HFFc6 (cell line): ENCODE results near the gene FRY. TPM values are rescaled to one million over a fixed set of nuclear protein-coding genes. Genes with fewer than 3 reads are reported as not detected.

ENCODE experiments used
- DNase-seq: peaks from one replicate; pipeline ENCODE4 v3.0.0-alpha.2; 2018
- H3K27ac Mint-ChIP-seq: 2 replicates; pipeline ENCODE4 v1.8.0; 2020; ENCODE audit warnings: mild to moderate bottlenecking, mixed read lengths
- H3K27me3 Mint-ChIP-seq: 2 replicates; pipeline ENCODE4 v1.8.0; 2021; ENCODE audit warnings: mild to moderate bottlenecking, moderate library complexity, mixed read lengths; ENCODE audit not compliant: insufficient read depth
- H3K36me3 Mint-ChIP-seq: 2 replicates; pipeline ENCODE4 v1.8.0; 2021; ENCODE audit warnings: low read depth, mixed read lengths
- H3K4me1 Mint-ChIP-seq: 2 replicates; pipeline ENCODE4 v1.8.0; 2020; ENCODE audit warnings: low read depth, mixed read lengths
- H3K4me3 Mint-ChIP-seq: 2 replicates; pipeline ENCODE4 v1.8.0; 2020; ENCODE audit warnings: mild to moderate bottlenecking, moderate library complexity, mixed read lengths
- H3K9me3 Mint-ChIP-seq: 2 replicates; pipeline ENCODE4 v1.8.0; 2020; ENCODE audit warnings: mild to moderate bottlenecking, mixed read lengths
- total RNA-seq, 6 experiments: library from RNA; stranded (reverse); fragmentation: NEBNext Ultra II Directional; extraction: Animal tissue kit (Norgen Biotek cat#: 25700); gene quantifications; 2 replicates in 1 of 6; 3 replicates in 5 of 6; pipeline ENCODE4 v1.2.3, GENCODE V29; 2021
- TF ChIP-seq, protein P1 (sequence below): fragments of 200-600 bp; sonication (generic); IDR thresholded peaks from 2 replicates; pipeline ENCODE4 v1.5.0; 2021; ENCODE audit warnings: antibody characterized with exemption, mild to moderate bottlenecking

The FRY gene
- total RNA-seq, 6 experiments from 2014 or later, result 12.3 to 19.2 (median 13.8) TPM

DNA sequence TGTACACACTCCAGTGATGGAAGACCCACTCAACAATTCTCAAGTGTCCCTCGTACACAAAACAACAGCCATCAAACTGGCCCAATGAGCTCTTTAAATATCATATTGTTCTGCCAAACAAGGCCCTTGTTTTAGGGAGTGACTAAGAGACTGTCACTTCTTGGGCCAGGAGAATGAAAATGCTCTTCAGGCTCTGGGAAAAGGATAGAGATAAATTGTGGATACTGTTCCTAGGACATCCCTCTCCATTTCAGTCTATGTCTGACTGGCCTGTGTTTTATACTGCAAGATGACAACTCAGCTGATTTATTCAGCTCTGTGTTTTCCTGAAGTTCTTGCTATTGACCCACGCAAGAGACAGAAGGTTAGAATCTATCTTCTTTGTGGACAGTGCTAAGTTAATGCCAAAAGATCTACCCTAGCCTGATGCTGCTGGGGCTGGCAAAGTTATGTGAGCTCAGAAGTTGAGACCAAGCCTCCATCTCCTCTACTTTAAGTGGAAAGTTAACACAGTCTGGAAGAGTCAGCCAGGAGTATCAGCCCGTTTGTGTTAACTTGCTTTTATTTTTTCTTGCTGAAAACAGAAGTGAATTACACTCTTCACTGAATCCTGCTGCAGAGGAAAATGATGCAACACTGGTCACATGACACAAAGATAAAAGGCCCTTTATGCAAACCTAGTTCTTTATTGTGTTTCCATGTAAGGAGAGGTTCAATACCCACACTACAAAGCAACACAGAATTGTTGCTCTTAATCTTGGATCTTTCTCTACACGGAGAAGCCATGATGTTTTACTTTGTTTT lies 14.6 kb downstream of the FRY start:
- no peak overlapping the region for H3K27ac Mint-ChIP-seq
- peaks cover 33% of the 10 kb centered on the region for H3K4me1 Mint-ChIP-seq
- TF ChIP-seq, protein P1, sequence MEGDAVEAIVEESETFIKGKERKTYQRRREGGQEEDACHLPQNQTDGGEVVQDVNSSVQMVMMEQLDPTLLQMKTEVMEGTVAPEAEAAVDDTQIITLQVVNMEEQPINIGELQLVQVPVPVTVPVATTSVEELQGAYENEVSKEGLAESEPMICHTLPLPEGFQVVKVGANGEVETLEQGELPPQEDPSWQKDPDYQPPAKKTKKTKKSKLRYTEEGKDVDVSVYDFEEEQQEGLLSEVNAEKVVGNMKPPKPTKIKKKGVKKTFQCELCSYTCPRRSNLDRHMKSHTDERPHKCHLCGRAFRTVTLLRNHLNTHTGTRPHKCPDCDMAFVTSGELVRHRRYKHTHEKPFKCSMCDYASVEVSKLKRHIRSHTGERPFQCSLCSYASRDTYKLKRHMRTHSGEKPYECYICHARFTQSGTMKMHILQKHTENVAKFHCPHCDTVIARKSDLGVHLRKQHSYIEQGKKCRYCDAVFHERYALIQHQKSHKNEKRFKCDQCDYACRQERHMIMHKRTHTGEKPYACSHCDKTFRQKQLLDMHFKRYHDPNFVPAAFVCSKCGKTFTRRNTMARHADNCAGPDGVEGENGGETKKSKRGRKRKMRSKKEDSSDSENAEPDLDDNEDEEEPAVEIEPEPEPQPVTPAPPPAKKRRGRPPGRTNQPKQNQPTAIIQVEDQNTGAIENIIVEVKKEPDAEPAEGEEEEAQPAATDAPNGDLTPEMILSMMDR, result no peak
- no peaks in the 10 kb centered on the region for H3K9me3 Mint-ChIP-seq
- DNase-seq, result no peak
- no peaks in the 10 kb centered on the region for H3K27me3 Mint-ChIP-seq
- H3K36me3 Mint-ChIP-seq, result peaks cover 6% of the 10 kb centered on the region
- no peak overlapping the region for H3K4me3 Mint-ChIP-seq

DNA sequence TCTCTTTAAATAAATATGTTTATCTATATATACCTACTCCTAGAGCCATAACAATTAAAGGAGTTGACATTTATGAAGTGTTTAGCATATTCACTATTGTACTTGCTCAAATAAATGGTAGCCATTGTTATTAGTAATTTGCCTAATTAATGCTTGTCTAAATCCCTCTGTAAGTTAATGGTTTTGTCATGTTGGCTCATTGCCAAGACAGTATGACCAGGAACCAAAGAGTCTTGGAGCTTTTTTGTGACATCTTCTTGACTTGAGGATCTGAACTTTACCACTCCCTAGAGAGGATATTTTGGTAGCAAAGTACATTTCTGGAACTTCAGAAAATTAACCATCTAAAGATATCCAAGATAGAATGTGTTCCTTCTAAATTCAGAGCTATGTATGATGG lies 15.5 kb downstream of the FRY start:
- Mint-ChIP-seq H3K27ac (no peak overlapping the region), H3K4me3 (no peak overlapping the region), H3K9me3 (no peaks in the 10 kb centered on the region), H3K4me1 (peaks cover 33% of the 10 kb centered on the region), H3K36me3 (peaks cover 6% of the 10 kb centered on the region), H3K27me3 (no peaks in the 10 kb centered on the region)
- TF ChIP-seq, protein P1, result no peak
- DNase-seq, result no peak

DNA sequence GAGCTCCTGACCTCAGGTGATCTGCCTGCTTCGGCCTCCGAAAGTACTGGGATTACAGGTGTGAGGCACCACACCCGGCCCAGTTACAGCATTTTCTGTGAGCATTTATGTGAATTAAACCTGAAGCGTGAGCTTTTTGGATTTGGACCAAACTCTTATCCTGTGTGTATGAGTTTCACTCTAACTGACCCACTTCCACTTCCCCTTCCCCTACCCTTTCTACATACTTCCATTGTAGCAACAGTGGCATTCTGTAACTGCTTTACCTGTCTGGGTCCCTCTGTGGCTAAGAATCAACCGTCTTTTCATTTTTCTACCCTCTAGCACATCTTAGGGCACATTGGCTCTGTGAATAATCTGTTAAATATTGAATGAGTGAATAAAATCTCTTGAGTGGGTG lies 16.2 kb downstream of the FRY start:
- H3K27me3 Mint-ChIP-seq, result no peaks in the 10 kb centered on the region
- peaks cover 6% of the 10 kb centered on the region for H3K36me3 Mint-ChIP-seq
- H3K9me3 Mint-ChIP-seq, result no peaks in the 10 kb centered on the region
- DNase-seq, result no peak
- peaks cover 33% of the 10 kb centered on the region for H3K4me1 Mint-ChIP-seq
- no peak overlapping the region for H3K27ac Mint-ChIP-seq
- TF ChIP-seq, protein P1, result no peak
- H3K4me3 Mint-ChIP-seq, result no peak overlapping the region

DNA sequence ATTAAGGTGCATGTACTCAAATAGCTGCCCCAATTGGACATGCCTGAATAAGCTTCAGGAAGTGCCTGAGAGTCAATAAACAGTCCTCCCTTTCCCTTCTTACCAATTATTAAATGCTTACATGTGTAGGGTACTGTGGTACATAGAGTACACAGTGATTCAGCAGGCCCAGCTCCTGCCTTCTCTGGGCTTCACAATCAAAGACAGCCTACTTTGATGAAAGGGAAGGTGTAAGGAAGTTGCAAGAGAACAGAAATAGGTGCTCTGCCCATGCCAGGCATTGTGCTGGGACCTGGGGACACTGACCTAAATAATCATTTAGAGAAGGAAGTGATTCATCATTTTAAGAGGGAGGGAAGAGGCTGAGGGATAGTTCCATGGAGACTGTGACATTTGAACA lies 17.2 kb downstream of the FRY start:
- Mint-ChIP-seq H3K4me3 (no peak overlapping the region), H3K27ac (peak overlapping the region; percentile 43), H3K4me1 (peaks cover 35% of the 10 kb centered on the region), H3K36me3 (peaks cover 6% of the 10 kb centered on the region), H3K9me3 (no peaks in the 10 kb centered on the region), H3K27me3 (no peaks in the 10 kb centered on the region; the same call in 1 of the 2 replicates)
- TF ChIP-seq, protein P1, result no peak
- no peak for DNase-seq

DNA sequence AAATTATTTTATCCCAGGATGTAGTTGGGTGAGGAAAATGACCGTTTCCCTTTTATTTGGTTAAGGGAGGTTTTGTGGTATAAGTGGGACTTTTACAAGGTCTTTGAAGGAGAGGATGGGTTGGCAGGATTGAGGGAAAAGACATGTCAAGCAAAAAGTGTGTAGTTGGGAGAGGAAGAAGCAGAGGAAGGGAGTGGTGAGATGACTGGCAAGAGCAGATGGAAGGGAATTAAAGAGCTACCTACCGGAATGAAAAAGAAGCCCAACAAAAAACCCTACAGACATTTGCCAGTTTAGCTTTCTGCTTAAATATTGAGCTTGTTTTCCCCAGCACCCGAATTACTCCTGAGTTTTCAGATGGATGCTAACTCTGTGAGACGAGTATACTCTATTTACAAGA lies 19.6 kb downstream of the FRY start:
- DNase-seq, result no peak
- Mint-ChIP-seq H3K9me3 (no peaks in the 10 kb centered on the region), H3K4me3 (no peak overlapping the region), H3K36me3 (peaks cover 6% of the 10 kb centered on the region; the same call in 1 of the 2 replicates), H3K27me3 (no peaks in the 10 kb centered on the region; the same call in 1 of the 2 replicates), H3K27ac (no peak overlapping the region), H3K4me1 (peaks cover 29% of the 10 kb centered on the region)
- TF ChIP-seq, protein P1, result no peak
